Mucosa of descending colon (tissue), 3 donors: ENCODE data around the gene TMEM123. TPM values are rescaled to one million over a fixed set of nuclear protein-coding genes. Genes with fewer than 3 reads are reported as not detected.
A peak's percentile ranks its signal among the peaks of the same experiment; 100 is the strongest.

Source experiments
- ATAC-seq: fragments of 200-7000 bp; cut with Tn5 transposase; one replicate; pipeline ENCODE4 v1.9.1; 2020; ENCODE audit warnings: mild to moderate bottlenecking, moderate library complexity
- DNase-seq, 3 donors: peaks; one replicate each; pipeline ENCODE4 v3.0.0-alpha.2; 2020
- H3K36me3 ChIP-seq: fragments of 200-600 bp; one replicate; pipeline ENCODE4 v1.8.0; 2021; ENCODE audit warnings: low read depth, mild to moderate bottlenecking
- H3K4me1 ChIP-seq: fragments of 200-600 bp; one replicate; pipeline ENCODE4 v1.8.0; 2021; ENCODE audit warnings: low read depth, mild to moderate bottlenecking
- H3K4me3 ChIP-seq: fragments of 200-600 bp; one replicate; pipeline ENCODE4 v1.8.0; 2021; ENCODE audit warnings: mild to moderate bottlenecking
- H3K9me3 ChIP-seq: fragments of 200-600 bp; one replicate; pipeline ENCODE4 v1.8.0; 2021; ENCODE audit warnings: mild to moderate bottlenecking
- intact Hi-C, 2 donors: fragments of 100-400 bp; cut with DNase I in 1 of 2; cut with micrococcal nuclease in 1 of 2; formaldehyde crosslinking; loops; one replicate each; pipeline versions ENCODE4 v1.11.0 to v1.11.1; 2022; cut with DNase I, micrococcal nuclease
- total RNA-seq, 3 donors: library from RNA; stranded (reverse); fragmentation: NEBNext Ultra II Directional in 2 of 3; extraction: Animal tissue kit (Norgen Biotek cat#: 25700) in 2 of 3; gene quantifications; one replicate each; pipeline versions ENCODE4 v1.2.1 to v1.2.4, GENCODE V29; 2021 to 2023
- TF ChIP-seq, protein P1 (sequence below): fragments of 200-600 bp; IDR thresholded peaks from one replicate; pipeline ENCODE4 v1.8.0; 2022; ENCODE audit warnings: antibody characterized with exemption, mild to moderate bottlenecking
- donor health status: DM: no; HTN: no; CAD: no; lungs with moderate emphysema.
- donor health status: DM: no; HTN: no; CAD: no.
- donor health status: DM: no; HTN: yes; CAD: no.

TMEM123 gene
- total RNA-seq, 3 donors from 2014 or later = 153 to 205 (median 157) TPM

DNA sequence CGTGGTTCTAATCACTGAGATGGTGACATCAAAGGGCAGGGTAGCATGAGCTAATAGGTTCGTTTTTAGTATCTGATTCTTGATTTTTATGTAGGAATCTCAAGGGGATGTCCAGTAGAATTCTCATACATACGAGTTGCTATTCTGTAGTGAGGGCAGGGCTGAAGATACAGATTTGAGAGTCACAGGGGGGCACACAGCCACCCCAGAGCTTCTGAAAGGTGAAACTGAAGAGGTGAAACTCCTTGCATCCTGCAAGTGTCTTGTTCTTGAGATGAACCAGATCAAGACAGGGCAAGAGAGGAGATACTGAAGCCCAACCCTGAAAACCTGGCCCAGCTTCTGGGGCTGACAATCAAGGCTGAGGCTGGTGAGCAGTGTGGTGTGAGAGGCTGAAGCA, 35.6 kb upstream of the TMEM123 start:
- TF ChIP-seq, protein P1, sequence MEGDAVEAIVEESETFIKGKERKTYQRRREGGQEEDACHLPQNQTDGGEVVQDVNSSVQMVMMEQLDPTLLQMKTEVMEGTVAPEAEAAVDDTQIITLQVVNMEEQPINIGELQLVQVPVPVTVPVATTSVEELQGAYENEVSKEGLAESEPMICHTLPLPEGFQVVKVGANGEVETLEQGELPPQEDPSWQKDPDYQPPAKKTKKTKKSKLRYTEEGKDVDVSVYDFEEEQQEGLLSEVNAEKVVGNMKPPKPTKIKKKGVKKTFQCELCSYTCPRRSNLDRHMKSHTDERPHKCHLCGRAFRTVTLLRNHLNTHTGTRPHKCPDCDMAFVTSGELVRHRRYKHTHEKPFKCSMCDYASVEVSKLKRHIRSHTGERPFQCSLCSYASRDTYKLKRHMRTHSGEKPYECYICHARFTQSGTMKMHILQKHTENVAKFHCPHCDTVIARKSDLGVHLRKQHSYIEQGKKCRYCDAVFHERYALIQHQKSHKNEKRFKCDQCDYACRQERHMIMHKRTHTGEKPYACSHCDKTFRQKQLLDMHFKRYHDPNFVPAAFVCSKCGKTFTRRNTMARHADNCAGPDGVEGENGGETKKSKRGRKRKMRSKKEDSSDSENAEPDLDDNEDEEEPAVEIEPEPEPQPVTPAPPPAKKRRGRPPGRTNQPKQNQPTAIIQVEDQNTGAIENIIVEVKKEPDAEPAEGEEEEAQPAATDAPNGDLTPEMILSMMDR = no peak
- intact Hi-C loops = no loop called here

DNA sequence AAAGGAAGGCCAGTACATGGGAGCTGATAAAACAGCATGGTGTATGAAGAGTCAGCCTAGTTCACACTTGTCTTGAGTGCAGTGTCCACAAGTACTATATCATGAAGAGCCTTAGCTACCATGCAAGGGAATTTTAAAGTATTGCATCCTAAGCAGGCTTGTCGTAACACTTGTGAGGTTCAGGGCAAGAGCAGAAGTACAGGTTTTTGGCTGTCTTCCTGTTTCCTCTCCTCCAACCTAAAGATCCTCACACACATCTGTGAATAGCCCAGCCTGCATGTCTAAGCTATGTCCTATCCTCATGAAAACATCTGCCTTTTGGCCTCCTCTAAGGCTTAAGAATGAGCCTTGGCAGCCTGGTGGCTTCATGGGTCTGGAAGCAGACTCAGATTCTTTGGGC, 34.6 kb upstream of the TMEM123 start:
- ATAC-seq (no peak), DNase-seq (no peak)
- intact Hi-C loops = no loop called here
- no peaks in the 10 kb centered on the region for H3K36me3 ChIP-seq
- no peaks in the 10 kb centered on the region for H3K9me3 ChIP-seq
- TF ChIP-seq, protein P1 = no peak
- no peaks in the 10 kb centered on the region for H3K4me1 ChIP-seq
- no peak overlapping the region for H3K4me3 ChIP-seq

More for the DNA sequence above, 35.6 kb upstream of the TMEM123 start:
- H3K9me3 ChIP-seq = no peaks in the 10 kb centered on the region
- DNase-seq = no peak
- ATAC-seq = no peak
- H3K4me3 ChIP-seq = no peak overlapping the region
- H3K4me1 ChIP-seq = no peaks in the 10 kb centered on the region
- no peaks in the 10 kb centered on the region for H3K36me3 ChIP-seq

DNA sequence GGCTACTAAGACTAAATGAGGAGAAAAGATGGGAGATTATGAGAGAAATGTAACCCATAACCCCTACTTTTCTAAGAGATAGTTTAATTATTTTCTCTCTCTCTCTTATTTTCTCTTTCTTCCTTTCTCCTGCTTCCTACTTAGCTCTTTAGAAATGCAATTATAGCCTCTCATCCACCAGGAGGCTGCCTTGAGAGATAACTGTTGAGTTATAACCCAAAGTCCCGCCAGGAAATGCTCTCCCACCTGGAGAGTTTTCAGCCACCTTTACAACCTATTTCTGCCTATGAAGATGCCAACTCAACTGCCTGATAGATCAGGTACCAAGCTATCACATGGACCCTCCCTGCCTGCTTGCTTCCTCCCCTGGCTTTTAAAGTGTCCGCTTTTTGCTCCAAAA, 34.0 kb upstream of the TMEM123 start:
- no peaks in the 10 kb centered on the region for H3K4me1 ChIP-seq
- ATAC-seq (peak; percentile 21), DNase-seq (no peak)
- no peak overlapping the region for H3K4me3 ChIP-seq
- H3K36me3 ChIP-seq = no peaks in the 10 kb centered on the region
- intact Hi-C loops = no loop called here
- TF ChIP-seq, protein P1 = no peak
- no peaks in the 10 kb centered on the region for H3K9me3 ChIP-seq

DNA sequence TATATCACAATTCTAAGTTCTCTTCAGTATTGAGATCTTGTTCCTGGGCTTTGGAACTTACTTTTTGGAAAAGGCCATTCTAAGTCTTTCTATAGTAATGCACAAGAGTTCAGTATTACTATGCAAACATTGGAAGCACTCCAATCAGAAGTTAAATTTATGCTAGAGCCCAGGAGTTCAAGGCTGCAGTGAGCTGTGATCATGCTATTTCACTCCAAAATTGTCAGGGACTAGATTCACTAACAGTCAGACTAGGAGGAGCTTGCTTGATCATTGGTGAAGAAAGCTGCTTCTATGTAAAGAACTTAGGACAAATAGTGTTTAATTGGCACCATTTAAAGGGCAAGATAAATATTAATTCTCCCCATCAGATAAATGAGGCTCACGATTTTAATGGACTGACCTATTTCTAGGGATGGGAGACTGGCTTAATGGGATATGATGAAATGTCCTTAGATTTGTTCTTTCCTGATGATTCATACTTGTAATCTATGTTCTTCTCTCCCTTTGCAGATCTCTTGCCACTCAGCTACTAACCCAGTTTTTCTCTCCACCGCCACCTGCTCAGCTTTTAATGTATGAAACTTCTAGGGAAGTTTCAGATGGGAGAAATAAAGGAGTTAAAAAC, 32.6 kb upstream of the TMEM123 start:
- TF ChIP-seq, protein P1 = no peak
- H3K4me3 ChIP-seq = no peak overlapping the region
- ATAC-seq = no peak
- no peaks in the 10 kb centered on the region for H3K36me3 ChIP-seq
- H3K9me3 ChIP-seq = no peaks in the 10 kb centered on the region
- H3K4me1 ChIP-seq = no peaks in the 10 kb centered on the region
- intact Hi-C loops = no loop called here
- DNase-seq = no peak

DNA sequence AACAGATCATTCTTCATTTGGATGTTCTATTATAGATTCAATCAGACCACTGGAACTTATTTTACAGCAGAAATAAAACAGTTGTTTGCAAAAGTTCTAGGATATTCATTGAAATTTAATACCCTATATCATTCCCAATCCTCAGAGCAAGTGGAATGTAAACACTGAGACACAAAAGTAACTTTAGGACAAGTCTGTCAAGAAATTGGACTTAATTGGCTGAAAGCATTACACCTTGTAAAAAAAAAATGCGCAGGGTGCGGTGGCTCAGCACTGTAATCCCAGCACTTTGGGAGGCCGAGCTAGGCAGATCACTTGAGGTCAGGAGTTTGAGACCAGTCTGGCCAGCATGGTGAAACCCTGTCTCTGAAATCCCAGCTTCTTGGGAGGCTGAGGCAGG, 29.9 kb upstream of the TMEM123 start:
- no peak for ATAC-seq
- DNase-seq = no peak
- Histone ChIP-seq H3K36me3 (no peaks in the 10 kb centered on the region), H3K9me3 (no peaks in the 10 kb centered on the region), H3K4me1 (no peaks in the 10 kb centered on the region), H3K4me3 (no peak overlapping the region)
- intact Hi-C loops = no loop called here
- TF ChIP-seq, protein P1 = no peak

DNA sequence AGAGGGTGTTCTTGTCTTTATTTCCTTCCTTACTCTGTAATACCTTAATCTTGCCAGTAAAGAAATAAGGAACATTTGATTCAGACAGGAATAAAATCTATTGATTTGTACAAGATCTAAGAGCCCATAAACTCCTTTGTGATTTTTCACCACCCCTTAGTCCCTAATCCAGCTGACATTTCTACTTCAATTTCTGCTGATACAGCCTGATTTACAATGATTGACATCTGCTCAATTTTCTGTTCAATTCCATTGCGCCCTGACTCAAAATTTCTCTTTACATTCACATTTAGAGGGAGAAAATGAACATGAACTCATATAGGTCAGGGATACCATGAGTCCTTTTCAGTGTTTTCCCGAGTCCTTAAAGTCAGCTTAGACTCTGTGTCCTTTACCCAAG, 27.2 kb upstream of the TMEM123 start:
- Histone ChIP-seq H3K4me3 (no peak overlapping the region), H3K4me1 (peaks cover 4% of the 10 kb centered on the region), H3K9me3 (no peaks in the 10 kb centered on the region), H3K36me3 (no peaks in the 10 kb centered on the region)
- ATAC-seq (no peak), DNase-seq (no peak)
- TF ChIP-seq, protein P1 = no peak
- intact Hi-C loops = no loop called here
